Cerebellar nuclear complex (tissue), 1 donor: Measurements from ENCODE around the gene FOXA1.

ENCODE experiments used
- DNase-seq, 2 experiments: peaks; one replicate each; lab custom pipeline; 2025; lab: John Stamatoyannopoulos, UW

Gene FOXA1

GRCh38 chr14:37594971-37595808 lies at the start of gene FOXA1, which contains the start of gene TTC6:
Gene FOXA1, minus strand, starts transcription at chr14:37595249. Its CDS starts 277 bp downstream, at chr14:37594972.
Gene TTC6, plus strand, starts transcription at chr14:37595629. Its CDS starts 26,436 bp downstream, at chr14:37622065.
- DNase-seq, result no peak

DNA sequence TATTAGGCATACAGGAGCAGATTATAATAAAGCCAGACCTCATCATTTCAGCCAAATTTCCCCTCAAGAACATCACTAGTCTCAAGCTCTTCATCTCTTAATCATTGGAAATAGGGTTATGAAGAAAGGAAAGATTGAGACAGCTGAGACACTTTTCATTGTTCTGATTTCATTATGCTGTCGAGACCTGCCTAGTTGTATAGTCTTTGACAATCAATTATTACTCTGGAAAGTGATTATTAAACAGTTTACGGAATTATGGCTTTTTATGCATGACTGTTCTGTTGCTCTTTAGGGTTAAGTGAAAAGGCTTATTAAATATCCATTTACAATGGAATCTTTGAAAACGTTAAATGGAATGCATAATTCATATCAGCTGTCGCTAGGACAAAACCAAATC lies 48.7 kb upstream of the FOXA1 start:
- no peak for DNase-seq

DNA sequence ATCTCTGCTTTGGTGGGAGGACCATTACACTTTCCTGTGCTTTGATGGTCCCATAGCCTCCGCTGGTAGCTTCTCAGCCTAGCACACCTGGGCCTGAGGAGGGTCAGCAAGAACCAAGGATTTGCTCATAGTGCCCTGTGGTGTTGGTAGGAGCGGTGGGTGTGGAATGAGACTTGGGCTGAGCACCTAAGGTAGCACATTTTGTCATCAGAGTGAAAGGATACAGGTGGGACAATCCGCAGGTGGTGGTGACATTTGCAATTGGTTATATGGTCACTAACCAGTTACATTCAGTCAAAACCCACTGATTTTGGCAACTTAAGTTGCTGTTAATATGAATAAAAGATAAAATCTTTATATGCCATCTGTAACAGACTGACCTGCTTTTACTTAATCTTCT lies 47.1 kb upstream of the FOXA1 start:
- no peak for DNase-seq

DNA sequence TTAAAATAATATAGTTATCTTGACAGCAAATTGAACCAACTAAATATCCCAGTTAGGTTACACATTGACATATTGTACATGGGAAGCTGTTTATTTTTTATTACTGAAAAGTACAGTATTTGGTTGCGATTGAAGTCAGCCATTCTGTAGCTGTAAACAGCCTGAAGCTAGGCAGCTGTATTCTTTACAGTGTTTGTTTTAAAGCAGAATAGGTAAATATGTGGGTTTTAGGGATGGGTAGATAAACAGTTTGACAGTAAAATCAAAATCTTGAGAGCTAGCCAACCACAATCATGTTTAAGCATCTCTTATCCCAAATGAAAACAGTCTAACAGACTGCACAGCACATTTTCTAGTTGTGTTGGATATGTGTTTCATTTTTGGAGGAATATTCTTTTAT lies 46.1 kb upstream of the FOXA1 start:
- no peak for DNase-seq

DNA sequence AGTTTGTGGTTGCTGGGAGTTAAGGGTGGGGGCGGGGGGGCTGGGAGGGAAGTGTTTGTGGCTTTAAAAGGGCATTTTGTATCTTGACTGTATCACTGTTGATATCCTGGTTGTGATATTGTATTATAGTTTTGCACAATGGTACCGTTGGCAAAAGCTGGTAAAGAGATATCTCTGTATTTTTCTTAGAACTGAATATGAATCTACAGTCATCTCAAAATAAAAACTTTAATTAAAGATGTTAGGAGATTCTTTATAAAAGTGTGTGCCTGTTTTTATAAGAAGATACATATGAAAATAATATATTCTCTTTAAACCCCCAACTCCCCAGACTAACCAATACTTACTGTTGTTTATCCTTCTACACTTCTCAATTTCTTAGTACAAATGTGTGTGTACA lies 43.5 kb upstream of the FOXA1 start:
- DNase-seq, result no peak

DNA sequence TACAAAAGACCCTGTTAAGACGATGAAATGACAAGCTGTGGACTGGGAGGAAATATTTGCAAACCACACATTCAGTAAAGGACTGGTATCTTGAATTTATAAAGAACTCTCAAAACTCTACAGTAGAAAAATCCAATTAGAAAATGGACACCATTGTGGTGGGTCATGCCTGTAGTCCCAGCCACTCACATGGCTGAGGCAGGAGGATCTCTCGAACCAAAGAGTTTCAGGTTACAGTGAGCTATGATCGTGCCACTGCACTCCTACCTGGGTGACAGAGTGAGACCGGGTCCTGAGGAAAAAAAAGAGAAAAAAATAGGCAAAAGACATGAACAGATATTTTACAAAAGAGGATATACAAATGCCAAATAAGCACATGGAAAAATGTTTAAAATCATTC lies 42.3 kb upstream of the FOXA1 start:
- DNase-seq, result no peak

DNA sequence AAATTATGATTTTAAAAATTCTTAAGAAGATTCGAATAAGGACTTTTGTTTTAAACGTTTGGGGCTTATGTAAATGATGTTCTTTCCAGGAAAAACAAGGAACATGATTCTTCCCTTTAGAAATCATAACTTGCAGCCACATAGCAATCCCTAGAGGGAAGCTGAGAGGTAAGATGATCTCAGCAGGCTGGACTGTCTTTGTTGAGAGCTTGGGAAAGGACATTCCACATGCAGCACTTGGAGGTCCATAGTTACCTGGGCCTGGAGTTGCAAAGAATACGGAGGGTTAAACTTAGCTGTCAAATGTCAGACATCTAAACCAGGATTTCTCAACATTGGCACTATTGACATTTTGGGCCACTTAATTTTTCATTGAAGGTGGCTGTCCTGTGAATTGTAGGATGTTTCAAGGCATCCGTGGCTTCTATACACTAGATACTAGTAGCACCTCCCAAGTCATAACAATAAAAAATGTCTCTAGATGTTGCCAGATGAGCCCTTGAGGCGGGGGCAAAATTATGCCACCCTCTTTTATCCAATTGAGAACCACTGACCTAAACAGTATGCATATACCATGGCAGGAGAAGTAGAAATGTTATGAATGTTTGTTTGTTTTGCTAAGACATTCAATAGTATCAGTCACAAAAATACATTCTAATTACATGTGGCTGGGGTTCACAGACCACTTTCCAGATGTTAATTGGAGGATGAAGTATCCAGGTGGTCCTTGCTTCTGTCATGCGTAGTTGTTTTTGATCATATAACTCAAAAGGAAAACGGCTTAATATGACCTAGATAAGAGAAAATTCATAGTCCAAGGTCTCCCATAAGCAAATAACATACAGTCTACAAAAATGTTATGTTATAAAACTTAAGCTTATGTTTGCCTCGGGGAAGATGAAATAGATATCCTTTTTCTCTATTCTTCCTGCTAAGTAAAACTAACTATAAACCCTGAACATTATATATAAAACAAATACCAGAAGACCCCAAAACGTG lies 30.8 kb upstream of the FOXA1 start:
- no peak for DNase-seq

DNA sequence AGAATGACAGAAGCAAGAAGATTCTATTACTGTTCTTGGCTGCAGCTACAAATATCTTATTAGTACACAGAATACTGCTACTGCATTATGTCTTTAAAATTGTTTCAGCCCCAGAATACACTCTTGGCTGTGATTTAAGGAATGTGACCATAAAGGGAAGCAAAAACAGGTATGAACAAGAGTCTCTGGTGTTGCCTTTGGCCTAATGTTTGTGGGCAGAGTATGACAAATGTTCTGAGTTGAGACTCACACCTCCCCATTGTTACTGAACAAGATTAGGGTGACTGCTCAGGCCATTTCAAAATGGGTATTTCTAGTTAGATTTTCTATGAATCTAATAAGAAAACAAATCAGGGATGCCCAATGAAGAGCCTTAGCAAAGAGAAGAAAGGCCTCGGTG lies 28.9 kb upstream of the FOXA1 start:
- no peak for DNase-seq

- no peak for DNase-seq
These were observed 28.4 kb upstream of the FOXA1 start for GRCh38 chr14:37623426-37623951.

DNA sequence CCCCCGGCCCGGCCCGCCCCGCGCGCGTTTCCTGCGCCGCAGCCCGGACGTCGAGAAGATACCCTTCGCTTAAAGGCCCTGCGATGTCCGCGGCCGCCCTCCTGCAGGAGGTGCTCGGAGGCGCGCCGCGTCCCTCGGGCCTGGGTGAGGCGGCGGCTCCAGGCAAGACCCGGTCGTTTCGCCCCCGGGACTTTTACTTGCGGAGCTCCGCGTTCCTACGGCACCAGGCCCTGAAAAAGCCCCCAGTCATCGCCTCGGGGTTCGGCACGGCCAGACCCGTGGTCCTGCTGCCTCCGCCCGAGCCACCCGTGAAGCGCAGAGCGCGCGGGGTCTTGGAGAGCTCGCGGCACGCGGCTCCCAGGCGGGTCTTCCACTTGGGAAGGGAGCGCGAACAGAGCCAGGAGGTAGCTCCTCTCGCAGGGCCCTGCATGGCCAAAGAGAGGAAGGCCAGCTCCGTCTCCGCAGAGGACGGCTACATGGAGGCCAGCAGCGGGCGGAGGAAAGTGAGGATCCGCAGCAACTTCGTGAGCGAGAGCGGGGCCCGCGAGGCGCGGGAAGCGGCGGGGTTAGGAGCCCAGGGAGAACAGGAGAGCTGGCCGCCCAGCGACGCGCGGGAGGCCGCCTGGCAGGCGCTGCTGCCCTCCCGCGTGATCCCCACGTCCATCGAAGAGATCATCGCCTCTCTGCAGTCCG lies 27.3 kb upstream of the FOXA1 start:
- DNase-seq, result no peak

- no peak for DNase-seq
These were observed 25.8 kb upstream of the FOXA1 start for GRCh38 chr14:37620856-37621255.

DNA sequence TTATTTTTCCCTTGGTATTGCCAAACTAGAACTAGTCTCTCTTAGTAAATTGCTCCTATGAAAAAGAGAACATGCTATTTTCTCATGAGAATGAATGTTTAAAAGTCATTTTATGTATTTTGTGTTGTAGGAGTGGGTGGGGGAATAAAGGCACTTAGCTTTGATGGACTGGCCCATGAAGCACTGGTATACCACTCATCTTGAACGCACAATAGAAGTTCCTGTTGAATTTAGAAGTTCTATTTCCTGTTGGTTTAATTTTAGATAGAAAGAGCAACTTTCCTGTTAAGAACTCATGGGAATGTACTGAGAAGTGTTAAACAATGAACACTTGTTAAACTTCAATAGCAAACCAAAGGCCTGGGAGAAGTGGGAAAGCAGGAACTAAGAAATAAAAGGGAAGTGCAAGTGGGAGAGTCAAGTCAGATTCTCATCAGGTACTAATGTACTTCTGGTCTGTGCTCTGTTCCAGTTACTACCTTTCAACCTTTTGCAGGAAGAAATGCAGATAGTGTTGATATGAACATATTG lies 23.5 kb upstream of the FOXA1 start:
- DNase-seq, result no peak

- DNase-seq, result no peak
These were observed 22.9 kb upstream of the FOXA1 start for GRCh38 chr14:37617864-37618365.

- no peak for DNase-seq
These were observed 21.8 kb upstream of the FOXA1 start for GRCh38 chr14:37616853-37617252.

GRCh38 chr14:37615582-37616289 lies 20.7 kb upstream of the FOXA1 start:
- no peak for DNase-seq

GRCh38 chr14:37610945-37611523 lies 16.0 kb upstream of the FOXA1 start:
- no peak for DNase-seq

- no peak for DNase-seq
These were observed 13.6 kb upstream of the FOXA1 start for GRCh38 chr14:37608649-37609048.

DNA sequence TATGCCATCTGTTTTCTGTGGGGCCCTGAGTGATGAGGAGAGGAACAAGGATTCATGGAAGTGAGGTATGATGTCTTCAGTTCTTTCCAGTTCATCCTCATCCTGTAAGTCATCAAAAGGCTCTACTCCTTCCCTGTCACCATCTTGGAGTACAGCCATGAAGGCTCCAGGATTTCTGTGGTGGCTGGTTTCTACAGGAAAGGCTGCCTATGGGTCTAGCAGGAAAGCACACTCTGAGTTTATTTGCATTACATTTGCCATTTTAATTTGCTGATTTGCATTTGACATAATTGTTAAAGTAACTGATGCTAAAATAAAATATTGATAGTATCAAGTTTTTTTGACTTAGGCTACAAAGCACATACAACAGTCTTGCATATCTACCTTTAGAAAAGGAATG lies 11.6 kb upstream of the FOXA1 start:
- no peak for DNase-seq

DNA sequence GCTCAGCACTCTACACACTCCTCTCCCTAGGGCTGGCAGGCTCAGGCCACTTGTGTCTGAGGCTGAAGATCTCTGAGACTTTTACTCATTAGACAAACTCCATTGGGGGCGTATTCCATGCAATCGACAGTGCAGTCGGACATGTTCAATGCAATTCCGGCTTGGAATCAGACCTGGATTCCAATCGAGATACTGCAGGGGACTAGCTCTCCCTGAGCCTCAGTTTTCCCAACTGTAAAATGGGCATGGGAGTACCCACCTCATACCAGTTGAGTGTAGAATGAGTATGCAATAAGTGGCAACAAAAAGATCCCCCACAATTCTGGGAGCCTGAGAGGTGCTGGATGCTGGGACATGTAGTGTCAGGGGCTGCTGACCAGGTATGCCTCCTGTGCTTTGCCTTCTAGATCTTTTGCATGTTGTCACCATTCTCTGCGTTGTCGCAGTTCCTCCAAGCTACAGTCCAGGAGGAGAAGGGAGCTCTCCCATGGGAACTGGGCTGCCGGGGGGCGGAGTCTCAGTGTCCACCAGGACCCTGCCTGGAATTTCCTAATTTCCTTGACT lies 8.7 kb upstream of the FOXA1 start:
- DNase-seq, result no peak
